ENCODE data around the gene AGO1. TPM values are rescaled to one million over a fixed set of nuclear protein-coding genes. Genes with fewer than 3 reads are reported as not detected.

AGO1 gene
- total and polyA plus RNA-seq, 2 of the 8 experiments (the other 6 are each of a cell fraction or from before 2014, with no cell fraction given): 15.1 to 73.7 TPM

GRCh38 chr1:35856964-35857363, 26.0 kb upstream of the AGO1 start:
- Histone ChIP-seq H3K56ac (replicated peaks; ENCODE audit: insufficient read length, low read depth, low read length) (no peak overlapping the region), H3K27ac (ENCODE audit: low read depth, low read length) (no peak overlapping the region), H3K4me1 (replicated peaks in 1 of 4; ENCODE audit: control insufficient read depth in 3 of 4, insufficient read depth in 4 of 4, low read length in 3 of 4) (0 out of 7 replicates have a peak, but pooled peaks cover 0 to 1% (median 0%) of the 10 kb centered on the region in 4 experiments), H4K20me1 (replicated peaks in 1 of 2; ENCODE audit: control insufficient read depth in 1 of 2, insufficient read depth in 2 of 2, low read length in 2 of 2) (no peaks in the 10 kb centered on the region), H2BK15ac (ENCODE audit: low read length) (no peak overlapping the region), H3K14ac (ENCODE audit: insufficient read length) (no peak overlapping the region), H2BK5ac (ENCODE audit: low read depth, low read length) (no peak overlapping the region), H2BK120ac (replicated peaks; ENCODE audit: low read depth, low read length) (no peak overlapping the region), H3K36me3 (ENCODE audit: control insufficient read depth in 2 of 4, insufficient read depth in 4 of 4, low read length in 3 of 4) (peaks cover 0 to 5% (median 2%) of the 10 kb centered on the region in 4 experiments; a peak in 2 of 8 replicates), H2AFZ (ENCODE audit: low read length) (no peak overlapping the region), H3K79me2 (ENCODE audit: control insufficient read depth in 1 of 2, insufficient read depth in 2 of 2, low read length in 2 of 2) (no peaks in the 10 kb centered on the region), H2BK20ac (ENCODE audit: low read length) (no peak overlapping the region), H3K79me1 (ENCODE audit: low read depth, low read length) (no peaks in the 10 kb centered on the region), H3K23me2 (ENCODE audit: low read depth, low read length) (no peaks in the 10 kb centered on the region), H4K8ac (ENCODE audit: extremely low read depth, insufficient read depth, low read length) (no peak overlapping the region), H4K5ac (ENCODE audit: insufficient read length, low read depth, low read length) (no peak overlapping the region), H3K4me3 (ENCODE audit: extremely low read depth in 1 of 4, insufficient read depth in 2 of 4, low read depth in 3 of 4, low read length in 4 of 4) (no peak overlapping the region), H4K91ac (replicated peaks; ENCODE audit: insufficient read length, low read length) (no peak overlapping the region), H3K9me3 (ENCODE audit: insufficient read depth in 2 of 2, low read depth in 1 of 2, low read length in 1 of 2) (no peaks in the 10 kb centered on the region), H3K4ac (replicated peaks; ENCODE audit: insufficient read length, low read depth, low read length) (no peak overlapping the region), H3K9ac (replicated peaks in 1 of 4; ENCODE audit: extremely low read depth in 1 of 4, low read depth in 3 of 4, low read length in 3 of 4) (no peak overlapping the region), H2BK12ac (ENCODE audit: low read depth, low read length) (no peak overlapping the region), H2AK5ac (ENCODE audit: low read depth, low read length) (no peak overlapping the region), H3K23ac (ENCODE audit: insufficient read length) (no peak overlapping the region), H3K18ac (ENCODE audit: extremely low read depth, low read length) (no peak overlapping the region), H3K4me2 (ENCODE audit: insufficient read depth in 1 of 2, low read depth in 2 of 2, low read length in 2 of 2) (no peak overlapping the region), H3K27me3 (replicated peaks in 1 of 4; ENCODE audit: control insufficient read depth in 3 of 4, extremely low read depth in 1 of 4, insufficient read depth in 3 of 4, low read length in 3 of 4) (no peaks in the 10 kb centered on the region)
- CTCF ChIA-PET (ENCODE audit: partially characterized antibody): interaction anchor here (1.2 to 2.3 kb wide), 3 partner anchors 10 to 30 kb away, joined by 3 to 10 read pairs (median 4); partner anchors contain the start of gene AGO1
- POLR2A ChIA-PET (ENCODE audit: partially characterized antibody): no interaction called here
- 90% methylated on average over 1 of the region's 1 CpG; no CpG with 5 or more reads in 1 of the 2 experiments for WGBS, 2 experiments (ENCODE audit: extremely low coverage in 1 of 2, insufficient coverage in 1 of 2, insufficient read length in 1 of 2, insufficient replicate concordance in 2 of 2, low coverage in 1 of 2, low lambda C conversion rate in 2 of 2, missing lambda C conversion rate in 1 of 2)
- DNase-seq (ENCODE audit: low read depth in 1 of 2, low spot score in 2 of 2): no peak
- no peak for FAIRE-seq
- TF ChIP-seq TAF1 (IDR thresholded peaks at IDR 0.05; ENCODE audit: low read depth, low read length) (no peak), SAP30 (IDR thresholded peaks at IDR 0.05; ENCODE audit: insufficient read depth, insufficient replicate concordance, low read length) (no peak), TAF7 (optimal IDR thresholded peaks at IDR 0.05; ENCODE audit: borderline replicate concordance, low read depth, low read length) (no peak), EP300 (IDR thresholded peaks at IDR 0.05; ENCODE audit: borderline replicate concordance in 1 of 2, low read depth in 2 of 2, low read length in 2 of 2) (no peak), RNF2 (IDR thresholded peaks at IDR 0.05; ENCODE audit: borderline replicate concordance, low read depth, low read length, missing control alignments, poor library complexity, severe bottlenecking) (no peak), SP1 (IDR thresholded peaks at IDR 0.05; ENCODE audit: low read depth, low read length) (no peak), RFX5 (IDR thresholded peaks at IDR 0.05; ENCODE audit: borderline replicate concordance, low read depth, low read length) (no peak), NANOG (IDR thresholded peaks at IDR 0.05; ENCODE audit: insufficient read depth, low read depth, low read length, poor library complexity, severe bottlenecking) (no peak), ZNF274 (IDR thresholded peaks at IDR 0.05; ENCODE audit: borderline replicate concordance, extremely low read depth, low read length) (no peak), FOSL1 (IDR thresholded peaks at IDR 0.05; ENCODE audit: insufficient read depth, low read depth, low read length) (no peak), EGR1 (IDR thresholded peaks at IDR 0.05; ENCODE audit: borderline replicate concordance, low read depth, low read length) (no peak), SIRT6 (IDR thresholded peaks at IDR 0.05; ENCODE audit: low read length) (no peak)
- TF ChIP-seq, protein P1, sequence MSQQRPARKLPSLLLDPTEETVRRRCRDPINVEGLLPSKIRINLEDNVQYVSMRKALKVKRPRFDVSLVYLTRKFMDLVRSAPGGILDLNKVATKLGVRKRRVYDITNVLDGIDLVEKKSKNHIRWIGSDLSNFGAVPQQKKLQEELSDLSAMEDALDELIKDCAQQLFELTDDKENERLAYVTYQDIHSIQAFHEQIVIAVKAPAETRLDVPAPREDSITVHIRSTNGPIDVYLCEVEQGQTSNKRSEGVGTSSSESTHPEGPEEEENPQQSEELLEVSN (IDR thresholded peaks at IDR 0.05): no peak
